Epithelial cell of esophagus (primary cell): Measurements from ENCODE around the gene FAM174B.

Experiments
- DNase-seq: peaks from one replicate; pipeline ENCODE4 v3.0.0; 2010; ENCODE audit warnings: low read depth
- H3K4me3 ChIP-seq: 2 replicates; pipeline ENCODE4 v1.5.1; 2011; ENCODE audit warnings: mild to moderate bottlenecking, low read length, control low read depth
- CTCF ChIP-seq: IDR thresholded peaks from 2 replicates; pipeline ENCODE4 v1.5.1; 2011; ENCODE audit warnings: low read depth, mild to moderate bottlenecking, low read length, control low read depth, inconsistent platforms; ENCODE audit not compliant: insufficient read depth; ENCODE audit errors: missing control alignments

The FAM174B gene

GRCh38 chr15:92682741-92683510 is 27.4 kb upstream of the FAM174B start:
- no peak for DNase-seq
- no peak overlapping the region for H3K4me3 ChIP-seq
- TF ChIP-seq CTCF: no peak

GRCh38 chr15:92681141-92681631 is 25.6 kb upstream of the FAM174B start:
- no peak overlapping the region for H3K4me3 ChIP-seq
- TF ChIP-seq CTCF: no peak
- DNase-seq: peak; percentile 36

GRCh38 chr15:92677999-92678398 is 22.4 kb upstream of the FAM174B start:
- no peak overlapping the region for H3K4me3 ChIP-seq
- no peak for TF ChIP-seq CTCF
- DNase-seq: no peak

- H3K4me3 ChIP-seq: no peak overlapping the region
- DNase-seq: no peak
- TF ChIP-seq CTCF: no peak
These were observed 21.0 kb upstream of the FAM174B start for GRCh38 chr15:92676561-92676960.

- TF ChIP-seq CTCF: no peak
- no peak for DNase-seq
These were observed 19.9 kb upstream of the FAM174B start for GRCh38 chr15:92675485-92675884.

GRCh38 chr15:92674347-92674746 is 18.8 kb upstream of the FAM174B start:
- H3K4me3 ChIP-seq: no peak overlapping the region
- TF ChIP-seq CTCF: no peak
- DNase-seq: no peak

More at GRCh38 chr15:92675485-92675884, 19.9 kb upstream of the FAM174B start:
- H3K4me3 ChIP-seq: no peak overlapping the region

- no peak for TF ChIP-seq CTCF
- no peak for DNase-seq
- H3K4me3 ChIP-seq: no peak overlapping the region
These were observed 16.5 kb upstream of the FAM174B start for GRCh38 chr15:92672102-92672501.
